Measurements from ENCODE around the gene TOP1.

TOP1 gene

DNA sequence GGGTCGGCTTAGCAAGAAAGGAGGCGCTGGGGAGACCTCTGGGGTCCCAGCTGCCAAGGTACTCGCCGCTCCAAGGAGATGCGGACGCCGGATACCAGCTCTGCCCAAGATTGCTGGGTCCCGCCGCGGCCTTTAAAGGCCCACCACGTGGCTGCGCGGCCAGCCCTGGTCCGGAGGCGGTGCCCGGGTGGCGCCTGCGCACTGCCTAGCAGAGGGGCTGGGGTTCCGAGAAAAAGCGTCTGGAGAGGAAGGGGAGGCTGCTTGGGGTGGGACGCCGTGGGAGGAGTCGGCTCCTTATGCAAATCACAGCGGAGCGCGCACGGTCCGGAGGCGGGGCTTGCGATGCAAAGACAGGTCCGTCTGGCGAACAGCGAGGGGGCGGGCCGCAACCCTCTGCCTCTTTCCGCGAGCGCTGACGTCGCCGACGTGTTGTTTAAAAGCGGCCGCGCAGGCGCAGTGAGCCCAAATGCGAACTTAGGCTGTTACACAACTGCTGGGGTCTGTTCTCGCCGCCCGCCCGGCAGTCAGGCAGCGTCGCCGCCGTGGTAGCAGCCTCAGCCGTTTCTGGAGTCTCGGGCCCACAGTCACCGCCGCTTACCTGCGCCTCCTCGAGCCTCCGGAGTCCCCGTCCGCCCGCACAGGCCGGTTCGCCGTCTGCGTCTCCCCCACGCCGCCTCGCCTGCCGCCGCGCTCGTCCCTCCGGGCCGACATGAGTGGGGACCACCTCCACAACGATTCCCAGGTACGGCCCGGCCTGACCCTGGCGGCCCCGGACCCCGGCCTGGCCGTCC is at the start of gene TOP1:
TSS of gene TOP1 (plus strand) at position 464 of the 791 bp plus-strand sequence. CDS start at position 710, 246 bp downstream.
- H3K27ac Mint-ChIP-seq = peak within 1 kb of the TSS; percentile 98
- DNase-seq = peak; percentile 100
- ATAC-seq (replicated peaks) = peak; percentile 94 to 97
- peaks cover 12 to 26% of the 10 kb centered on the region in 2 donors for H3K36me3 Mint-ChIP-seq
- H3K27me3 Mint-ChIP-seq = no peaks in the 10 kb centered on the region
- H3K4me1 Mint-ChIP-seq = peaks cover 33 to 47% of the 10 kb centered on the region in 2 donors
- H3K4me3 Mint-ChIP-seq = peak within 1 kb of the TSS; percentile 89 to 99
- H3K9me3 Mint-ChIP-seq = no peaks in the 10 kb centered on the region

DNA sequence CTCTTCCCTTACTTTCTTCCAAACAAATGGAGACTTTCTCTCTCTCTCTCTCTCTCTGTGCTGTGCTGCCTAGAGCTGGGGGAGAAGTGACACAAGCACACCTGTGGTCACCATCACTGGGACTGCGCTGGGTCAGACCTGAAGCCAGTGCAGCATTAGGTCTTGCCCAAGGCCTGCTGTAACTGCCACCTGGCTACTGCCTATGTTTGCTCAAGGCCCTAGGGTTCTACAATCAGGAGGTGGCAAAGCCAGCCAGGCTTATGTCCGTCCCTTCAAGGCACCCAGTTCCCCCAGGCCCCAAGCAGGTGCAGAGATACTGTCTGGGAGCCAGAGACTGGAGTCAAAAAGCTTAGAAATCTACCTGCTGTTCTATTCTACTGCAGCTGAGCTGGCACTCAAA is 49.4 kb upstream of the TOP1 start:
- H3K4me1 Mint-ChIP-seq = peaks cover 6 to 14% of the 10 kb centered on the region in 2 donors
- peaks cover 9 to 32% of the 10 kb centered on the region in 2 donors for H3K27me3 Mint-ChIP-seq
- peaks cover 6 to 10% of the 10 kb centered on the region in 2 donors for H3K36me3 Mint-ChIP-seq
- H3K27ac Mint-ChIP-seq = no peak overlapping the region
- DNase-seq (no peak), ATAC-seq (replicated peaks) (no peak)
- no peak overlapping the region for H3K4me3 Mint-ChIP-seq
- peaks cover 13 to 17% of the 10 kb centered on the region in 2 donors for H3K9me3 Mint-ChIP-seq

DNA sequence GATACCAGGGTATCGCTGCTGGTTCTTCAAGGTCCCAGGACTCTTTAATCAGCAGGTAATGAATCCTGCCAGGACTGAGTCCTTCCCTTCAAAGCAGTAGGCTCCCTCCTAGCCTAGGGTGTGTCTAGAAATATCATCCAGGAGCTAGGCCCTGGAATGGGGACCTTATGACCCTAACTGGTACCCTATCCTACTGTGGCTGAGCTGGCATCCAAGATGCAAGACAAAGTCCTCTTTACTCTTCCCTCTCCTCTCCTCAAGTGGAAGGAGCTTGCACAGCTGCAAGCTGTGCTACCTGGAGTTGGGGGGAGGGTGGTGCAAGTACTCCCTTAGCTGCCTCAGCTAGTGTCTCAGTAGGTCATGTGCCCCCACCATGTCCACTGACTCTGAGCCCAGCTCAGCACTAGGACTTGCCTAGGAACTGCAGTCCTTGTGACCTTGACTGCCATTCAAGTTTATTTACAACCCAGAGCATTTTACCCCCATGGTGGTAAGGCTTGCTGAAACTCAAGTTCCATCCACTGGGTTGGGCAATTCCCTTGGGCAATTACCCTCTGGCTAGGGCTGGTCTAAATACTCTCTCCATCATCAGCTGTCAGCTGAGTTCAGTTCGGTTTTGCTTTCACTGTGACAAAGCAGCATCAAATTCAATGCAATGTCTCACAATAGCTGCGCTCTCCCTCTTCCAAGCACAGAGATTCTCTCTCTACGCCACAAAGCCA is 48.4 kb upstream of the TOP1 start:
- Mint-ChIP-seq H3K4me3 (no peak overlapping the region), H3K9me3 (peaks cover 13 to 17% of the 10 kb centered on the region in 2 donors), H3K4me1 (peaks cover 6 to 14% of the 10 kb centered on the region in 2 donors), H3K27ac (no peak overlapping the region), H3K36me3 (peaks cover 6 to 10% of the 10 kb centered on the region in 2 donors), H3K27me3 (peaks cover 9 to 31% of the 10 kb centered on the region in 2 donors)
- DNase-seq (no peak), ATAC-seq (replicated peaks) (peak in 1 of 2 donors; percentile 47)

DNA sequence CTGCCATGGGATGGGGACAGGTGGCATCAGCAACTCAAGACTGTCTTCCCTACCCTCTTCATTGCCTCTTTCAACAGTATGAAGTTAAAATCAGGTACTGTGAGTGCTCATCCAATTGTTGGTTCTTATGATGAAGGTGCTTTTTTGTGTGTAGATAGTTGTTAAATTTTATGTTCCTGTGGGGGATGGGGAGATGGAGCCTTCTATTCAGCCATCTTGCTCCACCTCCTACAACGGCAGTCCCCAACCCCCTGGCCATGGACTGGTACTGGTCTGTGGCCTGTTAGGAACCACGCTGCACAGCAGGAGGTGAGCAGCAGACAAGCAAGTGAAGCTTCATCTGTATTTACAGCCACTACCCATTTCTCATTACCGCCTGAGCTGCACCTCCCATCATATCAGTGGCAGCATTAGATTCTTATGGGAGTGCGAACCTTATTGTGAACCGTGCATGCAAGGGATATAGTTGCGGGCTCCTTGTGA is 47.8 kb upstream of the TOP1 start:
- H3K4me1 Mint-ChIP-seq = peaks cover 6 to 14% of the 10 kb centered on the region in 2 donors
- ATAC-seq (replicated peaks) (no peak), DNase-seq (no peak)
- no peak overlapping the region for H3K4me3 Mint-ChIP-seq
- peaks cover 9 to 25% of the 10 kb centered on the region in 2 donors for H3K27me3 Mint-ChIP-seq
- H3K9me3 Mint-ChIP-seq = peaks cover 13 to 17% of the 10 kb centered on the region in 2 donors
- H3K36me3 Mint-ChIP-seq = peaks cover 6 to 10% of the 10 kb centered on the region in 2 donors
- H3K27ac Mint-ChIP-seq = no peak overlapping the region

DNA sequence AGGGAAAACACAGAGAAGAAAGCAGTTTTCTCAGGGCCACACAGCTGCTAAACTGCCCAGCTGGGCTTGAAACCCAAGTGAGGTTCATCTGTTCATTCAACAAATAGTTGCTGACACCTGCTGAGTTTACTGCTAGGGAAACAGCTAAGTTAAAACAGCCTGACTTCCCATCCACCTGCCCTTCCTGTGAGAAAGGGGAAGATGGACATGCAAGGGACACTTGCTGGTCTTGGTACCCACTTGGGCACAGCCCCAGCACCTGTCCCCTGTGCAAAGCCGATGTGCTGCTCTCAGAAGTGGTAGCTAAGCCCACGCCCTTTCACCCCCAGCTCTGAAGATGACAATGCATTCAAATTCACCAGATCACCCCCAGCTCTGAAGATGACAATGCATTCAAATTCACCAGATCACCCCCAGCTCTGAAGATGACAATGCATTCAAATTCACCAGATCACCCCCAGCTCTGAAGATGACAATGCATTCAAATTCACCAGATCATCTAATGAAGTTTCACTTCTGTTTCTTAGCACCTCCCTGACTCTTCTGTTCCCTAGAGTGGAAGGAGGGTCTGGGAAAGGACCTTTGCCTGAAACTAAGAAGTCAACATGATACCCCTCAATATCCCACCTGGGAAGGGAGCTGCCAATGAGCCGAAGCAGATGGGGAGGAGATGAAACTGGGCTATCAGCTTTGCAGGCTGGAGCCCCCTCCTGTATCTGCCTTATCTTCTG is 46.0 kb upstream of the TOP1 start:
- Mint-ChIP-seq H3K27me3 (peaks cover 2 to 11% of the 10 kb centered on the region in 2 donors), H3K4me1 (peaks cover 14 to 26% of the 10 kb centered on the region in 2 donors), H3K27ac (no peak overlapping the region), H3K9me3 (peaks cover 10 to 11% of the 10 kb centered on the region in 2 donors), H3K4me3 (no peak overlapping the region), H3K36me3 (peaks cover 2% of the 10 kb centered on the region in 2 donors)
- DNase-seq = no peak
- ATAC-seq (replicated peaks) = peak; percentile 40 to 67

DNA sequence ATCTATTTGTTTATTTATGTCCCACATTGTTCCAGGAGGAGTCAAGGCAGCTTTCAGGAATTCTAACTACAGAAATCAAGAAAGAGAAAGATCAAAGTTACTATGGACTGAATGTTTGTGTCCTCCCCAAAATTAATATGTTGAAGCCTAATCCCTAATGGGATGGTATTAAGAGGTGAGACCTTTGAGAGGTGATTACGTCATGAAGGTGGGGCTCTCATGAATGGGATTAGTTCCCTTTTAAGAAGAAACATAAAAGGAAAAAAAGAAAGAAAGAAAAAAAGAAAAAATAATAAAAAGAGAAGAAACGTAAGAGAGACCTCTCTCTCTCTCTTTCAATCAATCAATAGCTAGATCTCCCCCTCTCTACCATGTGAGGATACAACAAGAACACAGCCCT is 44.7 kb upstream of the TOP1 start:
- H3K27me3 Mint-ChIP-seq = no peaks in the 10 kb centered on the region
- H3K27ac Mint-ChIP-seq = no peak overlapping the region
- ATAC-seq (replicated peaks) (no peak), DNase-seq (no peak)
- H3K4me3 Mint-ChIP-seq = no peak overlapping the region
- peaks cover 15 to 26% of the 10 kb centered on the region in 2 donors for H3K4me1 Mint-ChIP-seq
- H3K36me3 Mint-ChIP-seq = no peaks in the 10 kb centered on the region
- peaks cover 2 to 4% of the 10 kb centered on the region in 2 donors for H3K9me3 Mint-ChIP-seq

DNA sequence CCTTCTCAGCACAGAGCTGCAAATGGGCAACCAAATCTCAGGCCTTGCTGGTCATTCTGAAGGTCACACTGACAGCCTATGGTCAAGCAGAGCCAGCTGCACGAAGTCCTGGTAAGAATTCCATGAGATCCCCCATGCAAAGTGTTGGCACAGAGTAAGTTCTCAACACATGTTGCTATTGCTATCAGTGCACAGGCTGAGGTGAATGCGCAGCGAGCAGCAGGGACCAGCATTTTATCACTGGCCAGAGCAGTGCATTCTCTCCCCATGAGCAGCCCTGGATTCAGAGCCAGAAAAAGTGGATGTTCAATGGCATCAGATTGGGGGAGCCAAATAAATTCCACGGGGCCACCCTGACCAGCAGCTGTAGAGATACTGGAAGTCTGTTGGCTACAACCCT is 44.1 kb upstream of the TOP1 start:
- no peaks in the 10 kb centered on the region for H3K27me3 Mint-ChIP-seq
- H3K4me3 Mint-ChIP-seq = no peak overlapping the region
- DNase-seq = no peak
- no peak for ATAC-seq (replicated peaks)
- H3K4me1 Mint-ChIP-seq = peaks cover 15 to 26% of the 10 kb centered on the region in 2 donors
- H3K36me3 Mint-ChIP-seq = no peaks in the 10 kb centered on the region
- H3K9me3 Mint-ChIP-seq = peaks cover 2 to 4% of the 10 kb centered on the region in 2 donors
- H3K27ac Mint-ChIP-seq = no peak overlapping the region

DNA sequence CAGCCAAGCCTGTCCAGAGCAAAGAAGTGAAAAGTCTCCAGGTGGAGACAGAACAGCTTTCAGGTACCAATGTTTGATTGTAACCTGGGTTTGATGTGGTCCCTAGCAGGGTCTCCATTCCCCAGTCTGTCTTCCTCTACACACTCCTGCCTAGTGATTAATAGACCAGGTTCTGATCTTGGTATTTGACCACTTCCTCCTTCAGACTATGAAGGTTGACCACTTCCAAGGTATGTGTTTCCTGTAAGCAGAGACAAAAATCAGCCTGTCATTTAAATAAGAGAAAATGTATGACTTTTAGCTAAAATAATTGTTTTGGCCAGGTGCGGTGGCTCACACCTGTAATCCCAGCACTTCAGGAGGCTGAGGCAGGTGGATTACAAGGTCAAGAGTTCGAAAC is 41.8 kb upstream of the TOP1 start:
- H3K36me3 Mint-ChIP-seq = no peaks in the 10 kb centered on the region
- no peak overlapping the region for H3K4me3 Mint-ChIP-seq
- peaks cover 25 to 39% of the 10 kb centered on the region in 2 donors for H3K4me1 Mint-ChIP-seq
- peaks cover 2 to 4% of the 10 kb centered on the region in 2 donors for H3K9me3 Mint-ChIP-seq
- DNase-seq = no peak
- H3K27ac Mint-ChIP-seq = peak overlapping the region; percentile 37
- no peak for ATAC-seq (replicated peaks)
- H3K27me3 Mint-ChIP-seq = no peaks in the 10 kb centered on the region

DNA sequence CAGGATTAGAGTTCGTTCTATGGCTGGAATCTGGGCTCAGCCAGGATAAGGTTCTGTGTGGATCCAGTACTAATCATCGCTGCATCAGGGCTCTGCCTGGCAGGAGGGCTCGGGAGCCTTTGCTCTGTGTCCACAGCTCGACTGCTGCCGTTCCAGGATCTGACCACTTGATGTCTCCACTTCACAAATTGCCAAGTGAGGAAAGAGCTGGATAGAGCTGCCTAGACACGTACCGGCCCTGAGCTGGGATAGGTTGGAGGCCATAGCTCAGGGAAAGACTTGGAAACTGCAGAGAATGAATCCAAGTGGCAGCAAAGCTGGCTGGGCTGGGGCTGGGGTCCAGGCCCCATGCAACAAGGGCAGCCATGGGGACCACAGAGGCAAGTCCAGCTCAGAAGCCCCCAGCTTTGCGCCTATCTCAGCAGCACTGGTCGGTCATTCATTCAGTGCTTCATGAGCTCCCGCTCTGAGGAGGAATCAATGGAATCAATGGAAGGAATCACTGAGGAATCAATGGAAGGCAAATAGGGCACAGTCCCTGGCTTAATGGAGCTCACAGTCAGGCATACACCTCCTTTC is 38.0 kb upstream of the TOP1 start:
- Mint-ChIP-seq H3K27me3 (no peaks in the 10 kb centered on the region), H3K9me3 (peaks cover 2 to 4% of the 10 kb centered on the region in 2 donors), H3K4me1 (peaks cover 27 to 47% of the 10 kb centered on the region in 2 donors), H3K36me3 (no peaks in the 10 kb centered on the region), H3K4me3 (peak overlapping the region; percentile 37 to 45), H3K27ac (peak overlapping the region; percentile 87)
- DNase-seq (peak; percentile 65), ATAC-seq (replicated peaks) (peak; percentile 61 to 62)

DNA sequence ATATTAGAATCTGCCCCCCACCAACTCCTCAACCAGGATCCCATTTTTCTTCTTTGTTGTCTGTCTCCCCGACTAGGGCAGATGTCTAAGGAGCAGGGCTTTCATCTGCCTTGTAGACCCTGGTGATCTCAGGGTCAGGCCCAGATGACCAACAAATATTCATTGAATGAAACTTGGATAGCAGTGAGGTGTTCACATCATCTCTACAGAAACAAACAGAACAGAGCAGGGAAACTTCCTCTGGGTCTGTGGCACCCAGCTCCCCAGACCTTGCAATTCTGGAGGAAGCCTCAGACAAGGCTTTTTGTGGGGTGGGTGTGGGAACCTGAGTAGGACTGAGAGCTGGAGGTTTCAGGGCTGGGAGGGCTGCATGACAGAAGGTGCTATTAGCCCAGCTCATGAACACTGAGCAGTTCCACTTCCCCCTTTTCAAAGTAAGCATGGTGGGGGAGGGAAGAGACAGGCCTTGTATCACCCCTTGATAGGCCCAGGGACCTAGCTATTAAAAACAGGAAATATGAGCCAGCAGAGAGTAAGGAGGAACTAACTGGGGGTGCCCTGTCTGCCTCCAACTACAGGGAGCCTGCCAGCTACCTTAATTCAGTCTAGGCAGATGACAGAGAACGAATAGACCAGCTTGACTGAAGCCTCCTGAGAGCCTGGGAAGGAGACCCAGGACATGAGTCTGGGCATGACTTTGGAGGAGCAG is 37.3 kb upstream of the TOP1 start:
- ATAC-seq (replicated peaks) = peak; percentile 97 to 98
- Mint-ChIP-seq H3K36me3 (no peaks in the 10 kb centered on the region), H3K9me3 (peaks cover 2 to 3% of the 10 kb centered on the region in 2 donors), H3K27me3 (no peaks in the 10 kb centered on the region), H3K4me1 (peaks cover 27 to 46% of the 10 kb centered on the region in 2 donors), H3K27ac (peak overlapping the region; percentile 94), H3K4me3 (peak overlapping the region; percentile 45 to 76)
- DNase-seq = peak; percentile 85

DNA sequence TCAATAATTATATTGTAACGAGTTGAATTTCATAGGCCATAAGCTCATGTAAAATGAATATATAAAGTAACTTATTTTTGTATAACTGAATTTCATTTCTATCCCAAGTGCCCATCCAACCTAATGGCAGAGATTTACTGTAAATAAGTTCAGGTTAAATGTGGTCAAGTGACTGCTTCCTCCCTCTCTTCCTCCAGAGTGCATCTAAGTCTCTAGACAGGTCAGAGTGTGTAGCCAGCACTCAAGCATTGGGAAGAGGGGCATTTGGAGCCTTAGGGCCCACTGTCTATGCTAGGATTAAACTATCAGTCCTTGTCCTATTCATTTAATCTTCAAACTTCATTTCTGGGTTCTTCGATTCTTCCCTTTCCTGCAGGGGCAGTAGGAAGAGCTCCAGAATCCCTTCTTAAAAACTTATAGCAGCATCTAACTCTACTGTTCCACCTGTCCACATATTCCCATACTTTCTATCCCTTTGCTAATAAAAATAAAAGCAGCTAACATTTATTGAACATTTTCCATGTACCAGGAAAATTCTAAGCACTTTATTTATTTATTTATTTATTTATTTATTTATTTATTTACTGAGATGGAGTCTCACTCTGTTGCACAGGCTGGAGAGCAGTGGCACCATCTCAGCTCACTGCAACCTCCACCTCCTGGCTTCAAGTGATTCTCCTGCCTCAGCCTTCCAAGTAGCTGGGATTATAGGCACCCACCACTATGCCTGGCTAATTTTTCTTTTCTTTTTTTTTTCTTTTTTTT is 36.1 kb upstream of the TOP1 start:
- no peak for ATAC-seq (replicated peaks)
- Mint-ChIP-seq H3K4me3 (no peak overlapping the region), H3K9me3 (no peaks in the 10 kb centered on the region), H3K27me3 (no peaks in the 10 kb centered on the region), H3K36me3 (no peaks in the 10 kb centered on the region), H3K27ac (peak overlapping the region; percentile 94), H3K4me1 (peaks cover 25 to 41% of the 10 kb centered on the region in 2 donors)
- no peak for DNase-seq

DNA sequence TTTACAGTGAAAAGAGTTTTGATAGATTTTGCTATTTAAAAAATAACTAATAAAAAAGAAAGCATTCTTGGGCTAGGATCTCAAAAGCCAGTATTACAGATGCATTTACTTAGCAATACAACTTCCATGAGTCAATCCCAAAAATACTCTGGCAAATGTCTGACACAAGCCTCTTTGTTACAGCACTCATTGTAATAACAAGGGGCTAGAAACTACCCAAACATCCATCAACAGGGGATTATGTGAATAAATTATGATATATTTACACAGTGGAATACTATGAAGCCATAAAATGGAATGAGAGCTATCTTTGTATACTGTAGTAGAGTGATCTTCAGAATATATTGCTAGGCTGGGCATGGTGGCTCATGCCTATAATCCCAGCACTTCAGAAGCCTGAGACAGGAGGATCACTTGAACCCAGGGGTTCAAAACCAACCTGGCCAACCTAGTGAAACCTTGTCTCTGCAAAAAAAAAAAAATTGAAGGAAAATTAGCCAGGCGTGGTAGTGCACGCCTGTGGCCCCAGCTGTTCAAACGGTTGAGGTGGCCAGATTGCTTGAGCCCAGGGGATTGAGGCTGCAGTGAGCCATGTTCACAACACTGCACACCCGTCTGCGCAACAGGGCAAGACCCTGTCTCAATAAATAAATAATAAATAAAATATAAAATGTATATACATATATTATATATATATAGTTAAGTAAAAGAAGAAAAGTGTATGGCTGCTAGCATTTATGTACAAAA is 34.7 kb upstream of the TOP1 start:
- H3K4me1 Mint-ChIP-seq = peaks cover 24 to 41% of the 10 kb centered on the region in 2 donors
- no peak overlapping the region for H3K27ac Mint-ChIP-seq
- no peak overlapping the region for H3K4me3 Mint-ChIP-seq
- no peaks in the 10 kb centered on the region for H3K9me3 Mint-ChIP-seq
- ATAC-seq (replicated peaks) = no peak
- no peaks in the 10 kb centered on the region for H3K27me3 Mint-ChIP-seq
- DNase-seq = no peak
- no peaks in the 10 kb centered on the region for H3K36me3 Mint-ChIP-seq
